ENCODE results near the gene ZAP70.

Gene ZAP70

GRCh38 chr2:97735161-97735561, 21.8 kb downstream of the ZAP70 start:
- no peak for FAIRE-seq

- FAIRE-seq, result no peak
These were observed 22.8 kb downstream of the ZAP70 start for GRCh38 chr2:97736185-97736584.

- no peak for FAIRE-seq
These were observed 23.4 kb downstream of the ZAP70 start for GRCh38 chr2:97736608-97737330.

GRCh38 chr2:97737421-97738178, 24.2 kb downstream of the ZAP70 start:
- no peak for FAIRE-seq

- no peak for FAIRE-seq
These were observed 25.0 kb downstream of the ZAP70 start for GRCh38 chr2:97738179-97739019.

GRCh38 chr2:97739020-97739892, 25.9 kb downstream of the ZAP70 start:
- FAIRE-seq, result no peak

- FAIRE-seq, result no peak
These were observed 26.5 kb downstream of the ZAP70 start for GRCh38 chr2:97739893-97740245.

- FAIRE-seq, result no peak
These were observed 27.3 kb downstream of the ZAP70 start for GRCh38 chr2:97740590-97741182.

- no peak for FAIRE-seq
These were observed 27.9 kb downstream of the ZAP70 start for GRCh38 chr2:97741251-97741650.

- no peak for FAIRE-seq
These were observed 28.3 kb downstream of the ZAP70 start for GRCh38 chr2:97741686-97742085.

GRCh38 chr2:97742381-97742847, 29.0 kb downstream of the ZAP70 start:
- no peak for FAIRE-seq

GRCh38 chr2:97743913-97744312, 30.5 kb downstream of the ZAP70 start:
- FAIRE-seq, result no peak

GRCh38 chr2:97745474-97746174, 32.2 kb downstream of the ZAP70 start:
- no peak for FAIRE-seq

- no peak for FAIRE-seq
These were observed 33.9 kb downstream of the ZAP70 start for GRCh38 chr2:97747285-97747684.

GRCh38 chr2:97747716-97748115, 34.3 kb downstream of the ZAP70 start:
- no peak for FAIRE-seq

- no peak for FAIRE-seq
These were observed 36.2 kb downstream of the ZAP70 start for GRCh38 chr2:97749581-97749980.

GRCh38 chr2:97750017-97750416, 36.6 kb downstream of the ZAP70 start:
- FAIRE-seq, result no peak

- FAIRE-seq, result no peak
These were observed 38.4 kb downstream of the ZAP70 start for GRCh38 chr2:97751752-97752151.

- FAIRE-seq, result no peak
These were observed 39.3 kb downstream of the ZAP70 start for GRCh38 chr2:97752342-97753334.
